GM12873 (cell line): ENCODE results near the gene MYL10.

Experiments
- CTCF ChIP-seq: IDR thresholded peaks from 2 replicates; pipeline ENCODE4 v1.5.1; 2012; ENCODE audit warnings: low read depth, mild to moderate bottlenecking, moderate library complexity, low read length, control low read depth; ENCODE audit not compliant: insufficient read depth; ENCODE audit errors: missing control alignments

Gene MYL10

DNA sequence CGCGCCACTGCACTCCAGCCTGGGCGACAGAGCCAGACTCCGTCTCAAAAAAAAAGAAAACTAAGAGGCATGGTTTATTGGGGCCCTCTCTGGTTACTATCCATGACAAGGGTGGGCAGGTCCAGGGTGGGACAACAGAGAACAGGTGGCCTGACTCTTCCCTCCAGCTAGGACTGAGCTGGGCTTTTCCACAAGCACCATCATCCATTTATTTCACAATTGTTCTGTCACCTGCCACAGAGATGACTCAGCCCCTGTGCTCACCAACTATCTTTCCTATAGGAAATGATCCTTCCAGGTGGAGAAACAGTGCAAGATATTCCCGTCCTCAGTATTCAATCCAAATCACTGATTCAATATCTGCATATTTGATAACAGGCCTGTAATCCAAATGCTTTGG, 44.9 kb upstream of the MYL10 start:
- TF ChIP-seq CTCF, result no peak

GRCh38 chr7:101673315-101673714, 44.2 kb upstream of the MYL10 start:
- no peak for TF ChIP-seq CTCF

DNA sequence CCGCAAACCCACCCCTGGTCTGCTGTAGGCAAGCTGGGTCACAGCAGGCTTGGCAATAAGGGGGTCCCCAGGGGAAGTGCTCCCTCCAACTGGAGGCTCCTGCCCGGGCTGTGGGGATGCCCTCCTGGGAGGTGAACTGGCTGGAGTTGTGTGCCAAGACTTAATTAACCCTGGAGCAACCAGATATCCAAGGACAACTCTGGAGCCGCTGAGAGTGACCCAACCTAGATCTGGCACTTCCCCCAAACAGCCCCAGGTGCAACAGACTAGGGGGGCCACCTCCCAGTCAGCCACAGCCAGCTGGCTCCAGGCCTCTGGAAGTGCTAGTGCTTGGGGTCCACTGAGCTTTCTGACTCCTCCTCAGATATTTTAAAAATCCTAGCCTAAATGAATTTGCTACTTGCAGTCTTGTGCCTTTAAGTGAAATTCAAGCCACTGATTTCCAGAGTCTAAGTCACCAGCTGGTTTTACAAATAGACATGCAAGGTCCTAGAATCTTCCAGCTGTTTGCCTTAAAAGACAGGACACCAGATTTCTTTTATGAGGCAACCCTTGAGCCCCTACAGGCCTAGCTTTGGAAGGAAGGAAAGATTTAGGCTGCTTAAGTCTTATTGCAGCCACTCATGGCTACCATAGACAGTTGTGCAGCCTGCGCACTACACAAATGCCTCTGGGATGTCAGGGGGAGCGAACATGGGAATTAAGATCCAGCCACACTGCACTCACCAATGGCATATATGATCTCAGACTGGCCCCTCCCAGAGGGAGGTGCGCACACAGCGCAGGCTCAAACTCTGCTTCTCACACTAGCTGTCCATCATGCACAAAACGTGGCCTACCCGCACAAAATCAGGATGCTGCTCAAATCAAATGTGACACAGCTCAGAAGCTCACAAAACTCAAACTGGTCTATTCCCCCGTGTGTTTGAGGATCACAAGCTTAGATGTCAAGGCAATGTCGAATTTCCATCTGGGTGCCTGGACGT, 42.6 kb upstream of the MYL10 start:
- TF ChIP-seq CTCF, result no peak

- peak; percentile 38 for TF ChIP-seq CTCF
Observed at GRCh38 chr7:101669307-101669706, 40.2 kb upstream of the MYL10 start.

DNA sequence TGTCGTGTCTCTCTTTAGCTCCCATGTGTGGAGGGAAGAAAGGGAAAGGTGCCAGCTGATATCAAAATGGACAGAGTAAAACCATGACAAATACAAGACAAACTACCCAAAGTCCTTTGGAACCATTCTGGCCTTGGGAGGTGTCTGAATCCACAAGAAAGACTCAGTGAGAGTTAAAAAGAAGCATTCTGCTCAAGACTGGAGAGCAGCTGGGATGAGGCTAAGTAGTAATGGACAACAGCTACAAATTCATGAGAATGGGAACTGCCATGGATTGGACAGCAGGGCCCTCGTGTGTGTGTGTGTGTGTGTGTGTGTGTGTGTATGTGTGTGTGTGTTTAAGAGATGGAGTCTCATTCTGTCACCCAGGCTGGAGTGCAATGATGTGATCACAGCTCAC, 39.6 kb upstream of the MYL10 start:
- TF ChIP-seq CTCF, result no peak

- TF ChIP-seq CTCF, result no peak
Observed at GRCh38 chr7:101667920-101668319, 38.8 kb upstream of the MYL10 start.

GRCh38 chr7:101667399-101667798, 38.3 kb upstream of the MYL10 start:
- no peak for TF ChIP-seq CTCF
